Dendritic cell treated with granulocyte-macrophage colony-stimulating factor and Interleukin-4, amounts not matched to agents 40 ng/mL and 50 ng/mL, for 4 days (primary cell): ENCODE results near the gene ABI2.
A peak's percentile ranks its signal among the peaks of the same experiment; 100 is the strongest.
"Not testable (repeated sequence)": the region's sequence is repeated elsewhere in the genome, so short reads cannot be mapped to it uniquely, and the experiment has no call there.

ENCODE experiments used
- H3K27ac Mint-ChIP-seq: one replicate; pipeline ENCODE4 v1.8.0; 2022; ENCODE audit warnings: mild to moderate bottlenecking, mixed read lengths
- H3K27me3 Mint-ChIP-seq: one replicate; pipeline ENCODE4 v1.8.0; 2022; ENCODE audit warnings: mild to moderate bottlenecking, mixed read lengths
- H3K36me3 Mint-ChIP-seq: one replicate; pipeline ENCODE4 v1.8.0; 2022; ENCODE audit warnings: low read depth, mixed read lengths
- H3K4me1 Mint-ChIP-seq: one replicate; pipeline ENCODE4 v1.8.0; 2022; ENCODE audit warnings: low read depth, mixed read lengths
- H3K4me3 Mint-ChIP-seq: one replicate; pipeline ENCODE4 v1.8.0; 2022; ENCODE audit warnings: mild to moderate bottlenecking, moderate library complexity, mixed read lengths
- H3K9me3 Mint-ChIP-seq: one replicate; pipeline ENCODE4 v1.8.0; 2022; ENCODE audit warnings: mixed read lengths
- intact Hi-C: fragments of 100-400 bp; cut with micrococcal nuclease; formaldehyde crosslinking; loops from one replicate; pipeline ENCODE4 v1.15.0; 2022

ABI2 gene

GRCh38 chr2:203327901-203328759 is at the start of gene ABI2:
ABI2 (plus strand) TSS chr2:203328394; CDS start chr2:203328515, 121 bp downstream.
- Mint-ChIP-seq H3K4me3 (peak within 1 kb of the TSS; percentile 96), H3K27ac (peak within 1 kb of the TSS; percentile 50), H3K36me3 (peaks cover 6% of the 10 kb centered on the region), H3K9me3 (no peaks in the 10 kb centered on the region), H3K4me1 (peaks cover 24% of the 10 kb centered on the region), H3K27me3 (peaks cover 3% of the 10 kb centered on the region)
- intact Hi-C loops, result loop anchor here (1.0 kb wide), 1 partner anchor 90 kb away; no protein-coding TSS in a partner anchor

GRCh38 chr2:203279288-203279687 is 48.9 kb upstream of the ABI2 start:
- H3K4me3 Mint-ChIP-seq, result no peak overlapping the region
- H3K27me3 Mint-ChIP-seq, result no peaks in the 10 kb centered on the region
- no peaks in the 10 kb centered on the region for H3K4me1 Mint-ChIP-seq
- intact Hi-C loops, result no loop called here
- no peaks in the 10 kb centered on the region for H3K9me3 Mint-ChIP-seq
- peaks cover 97% of the 10 kb centered on the region for H3K36me3 Mint-ChIP-seq
- no peak overlapping the region for H3K27ac Mint-ChIP-seq

GRCh38 chr2:203280428-203281064 is 47.6 kb upstream of the ABI2 start:
- H3K27me3 Mint-ChIP-seq, result no peaks in the 10 kb centered on the region
- intact Hi-C loops, result no loop called here
- no peaks in the 10 kb centered on the region for H3K4me1 Mint-ChIP-seq
- H3K4me3 Mint-ChIP-seq, result no peak overlapping the region
- H3K27ac Mint-ChIP-seq, result no peak overlapping the region
- no peaks in the 10 kb centered on the region for H3K9me3 Mint-ChIP-seq
- H3K36me3 Mint-ChIP-seq, result peaks cover 98% of the 10 kb centered on the region

GRCh38 chr2:203282101-203282500 is 46.1 kb upstream of the ABI2 start:
- Mint-ChIP-seq H3K36me3 (peaks cover 97% of the 10 kb centered on the region), H3K9me3 (no peaks in the 10 kb centered on the region), H3K4me1 (no peaks in the 10 kb centered on the region), H3K27me3 (no peaks in the 10 kb centered on the region), H3K4me3 (no peak overlapping the region), H3K27ac (no peak overlapping the region)
- intact Hi-C loops, result no loop called here

GRCh38 chr2:203286532-203286931 is 41.7 kb upstream of the ABI2 start:
- no peak overlapping the region for H3K27ac Mint-ChIP-seq
- H3K4me3 Mint-ChIP-seq, result no peak overlapping the region
- no peaks in the 10 kb centered on the region for H3K27me3 Mint-ChIP-seq
- no peaks in the 10 kb centered on the region for H3K9me3 Mint-ChIP-seq
- H3K36me3 Mint-ChIP-seq, result peaks cover 74% of the 10 kb centered on the region
- H3K4me1 Mint-ChIP-seq, result no peaks in the 10 kb centered on the region
- intact Hi-C loops, result no loop called here

- intact Hi-C loops, result no loop called here
- Mint-ChIP-seq H3K27me3 (no peaks in the 10 kb centered on the region), H3K9me3 (peaks cover under 1% of the 10 kb centered on the region), H3K27ac (no peak overlapping the region), H3K4me3 (no peak overlapping the region), H3K36me3 (peaks cover 71% of the 10 kb centered on the region), H3K4me1 (no peaks in the 10 kb centered on the region)
Measured at GRCh38 chr2:203301667-203302066, 26.5 kb upstream of the ABI2 start.

- H3K27me3 Mint-ChIP-seq, H3K27ac Mint-ChIP-seq, intact Hi-C loops, H3K4me3 Mint-ChIP-seq, H3K4me1 Mint-ChIP-seq, H3K9me3 Mint-ChIP-seq: not testable (repeated sequence)
- peaks cover 72% of the 10 kb centered on the region for H3K36me3 Mint-ChIP-seq
Measured at GRCh38 chr2:203302586-203302985, 25.6 kb upstream of the ABI2 start.

GRCh38 chr2:203310688-203311436 is 17.3 kb upstream of the ABI2 start:
- intact Hi-C loops, result no loop called here
- Mint-ChIP-seq H3K36me3 (peaks cover 46% of the 10 kb centered on the region), H3K4me1 (peaks cover 15% of the 10 kb centered on the region), H3K4me3 (no peak overlapping the region), H3K9me3 (peaks cover 30% of the 10 kb centered on the region), H3K27ac (no peak overlapping the region), H3K27me3 (no peaks in the 10 kb centered on the region)

- peaks cover 3% of the 10 kb centered on the region for H3K27me3 Mint-ChIP-seq
- no peaks in the 10 kb centered on the region for H3K9me3 Mint-ChIP-seq
- no peak overlapping the region for H3K4me3 Mint-ChIP-seq
- peaks cover 6% of the 10 kb centered on the region for H3K36me3 Mint-ChIP-seq
- intact Hi-C loops, result no loop called here
- H3K4me1 Mint-ChIP-seq, result peaks cover 24% of the 10 kb centered on the region
- no peak overlapping the region for H3K27ac Mint-ChIP-seq
Measured at GRCh38 chr2:203326356-203326755, 1.8 kb upstream of the ABI2 start.

- intact Hi-C loops, result no loop called here
- Mint-ChIP-seq H3K4me1 (peaks cover 24% of the 10 kb centered on the region), H3K27ac (peak overlapping the region; percentile 50), H3K9me3 (no peaks in the 10 kb centered on the region), H3K27me3 (peaks cover 3% of the 10 kb centered on the region), H3K4me3 (peak overlapping the region; percentile 96), H3K36me3 (peaks cover 6% of the 10 kb centered on the region)
Measured at GRCh38 chr2:203327582-203327900, 653 bp upstream of the ABI2 start.

- H3K9me3 Mint-ChIP-seq, result no peaks in the 10 kb centered on the region
- H3K4me3 Mint-ChIP-seq, result peak overlapping the region; percentile 96
- H3K27ac Mint-ChIP-seq, result peak overlapping the region; percentile 50
- peaks cover 3% of the 10 kb centered on the region for H3K27me3 Mint-ChIP-seq
- H3K36me3 Mint-ChIP-seq, result peaks cover 6% of the 10 kb centered on the region
- peaks cover 24% of the 10 kb centered on the region for H3K4me1 Mint-ChIP-seq
- intact Hi-C loops, result loop anchor here (1.0 kb wide), 1 partner anchor 91 kb away; no protein-coding TSS in a partner anchor
Measured at GRCh38 chr2:203328760-203329540, 756 bp downstream of the ABI2 start.

GRCh38 chr2:203330434-203330833 is 2.2 kb downstream of the ABI2 start:
- Mint-ChIP-seq H3K4me3 (no peak overlapping the region), H3K27ac (no peak overlapping the region), H3K36me3 (peaks cover 12% of the 10 kb centered on the region), H3K9me3 (no peaks in the 10 kb centered on the region), H3K27me3 (peaks cover 3% of the 10 kb centered on the region), H3K4me1 (peaks cover 24% of the 10 kb centered on the region)
- intact Hi-C loops, result no loop called here

- peaks cover 12% of the 10 kb centered on the region for H3K36me3 Mint-ChIP-seq
- intact Hi-C loops, result no loop called here
- H3K4me3 Mint-ChIP-seq, result no peak overlapping the region
Measured at GRCh38 chr2:203338322-203338721, 10.1 kb downstream of the ABI2 start.

More at GRCh38 chr2:203338322-203338721, 10.1 kb downstream of the ABI2 start:
- no peaks in the 10 kb centered on the region for H3K27me3 Mint-ChIP-seq
- no peaks in the 10 kb centered on the region for H3K9me3 Mint-ChIP-seq
- peaks cover 6% of the 10 kb centered on the region for H3K4me1 Mint-ChIP-seq
- no peak overlapping the region for H3K27ac Mint-ChIP-seq
